GM18870 (cell line): ENCODE measurements around the gene EVA1C.
"Not testable (repeated sequence)": the region's sequence is repeated elsewhere in the genome, so short reads cannot be mapped to it uniquely, and the experiment has no call there.

Experiments used
- ATAC-seq: cut with Tn5 transposase; IDR thresholded peaks from one replicate; pipeline ENCODE4 v1.9.1; 2021; ENCODE audit warnings: moderate library complexity; ENCODE audit not compliant: unreplicated experiment

The EVA1C gene, protein sequence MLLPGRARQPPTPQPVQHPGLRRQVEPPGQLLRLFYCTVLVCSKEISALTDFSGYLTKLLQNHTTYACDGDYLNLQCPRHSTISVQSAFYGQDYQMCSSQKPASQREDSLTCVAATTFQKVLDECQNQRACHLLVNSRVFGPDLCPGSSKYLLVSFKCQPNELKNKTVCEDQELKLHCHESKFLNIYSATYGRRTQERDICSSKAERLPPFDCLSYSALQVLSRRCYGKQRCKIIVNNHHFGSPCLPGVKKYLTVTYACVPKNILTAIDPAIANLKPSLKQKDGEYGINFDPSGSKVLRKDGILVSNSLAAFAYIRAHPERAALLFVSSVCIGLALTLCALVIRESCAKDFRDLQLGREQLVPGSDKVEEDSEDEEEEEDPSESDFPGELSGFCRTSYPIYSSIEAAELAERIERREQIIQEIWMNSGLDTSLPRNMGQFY

DNA sequence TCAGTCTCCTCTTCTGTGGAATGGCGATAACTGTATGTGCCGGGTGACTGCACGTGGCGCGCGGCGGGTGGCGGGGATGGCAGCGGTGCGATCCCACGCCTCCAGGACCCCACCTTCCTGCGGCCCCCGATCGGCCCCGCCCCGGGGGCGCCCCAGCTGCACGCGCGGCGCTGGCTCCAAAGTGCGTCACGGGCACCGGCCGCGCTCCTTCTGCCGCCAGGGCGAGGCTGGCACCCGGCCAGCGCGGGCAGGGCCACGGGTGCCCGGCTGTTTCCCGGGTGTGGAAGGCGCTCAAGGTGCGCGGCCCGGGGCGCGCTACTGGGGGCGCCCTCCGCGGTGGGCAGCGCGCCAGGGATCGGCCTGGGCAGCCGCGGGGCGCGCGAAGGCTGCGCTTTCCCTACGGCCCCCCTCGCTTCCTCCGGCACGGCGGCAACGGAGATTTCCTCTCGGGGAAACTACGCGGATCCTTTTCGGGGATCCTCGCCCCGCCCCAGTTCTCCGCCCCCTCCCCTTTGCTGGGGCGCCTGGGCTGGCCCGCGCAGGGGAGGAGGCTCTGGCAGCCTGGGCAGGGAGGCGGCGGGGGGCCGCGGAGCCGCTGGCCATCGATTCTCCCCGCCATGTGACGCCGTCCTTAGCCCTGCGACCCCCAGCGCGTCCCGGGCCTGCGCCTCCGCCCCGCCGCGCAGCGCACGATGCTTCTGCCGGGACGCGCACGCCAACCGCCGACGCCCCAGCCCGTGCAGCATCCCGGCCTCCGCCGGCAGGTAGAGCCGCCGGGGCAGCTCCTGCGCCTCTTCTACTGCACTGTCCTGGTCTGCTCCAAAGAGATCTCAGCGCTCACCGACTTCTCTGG, at the start of gene EVA1C:
TSS of gene EVA1C (plus strand) at position 545 of the 853 bp plus-strand sequence. CDS start at position 693, 148 bp downstream.
- ATAC-seq, result no peak

DNA sequence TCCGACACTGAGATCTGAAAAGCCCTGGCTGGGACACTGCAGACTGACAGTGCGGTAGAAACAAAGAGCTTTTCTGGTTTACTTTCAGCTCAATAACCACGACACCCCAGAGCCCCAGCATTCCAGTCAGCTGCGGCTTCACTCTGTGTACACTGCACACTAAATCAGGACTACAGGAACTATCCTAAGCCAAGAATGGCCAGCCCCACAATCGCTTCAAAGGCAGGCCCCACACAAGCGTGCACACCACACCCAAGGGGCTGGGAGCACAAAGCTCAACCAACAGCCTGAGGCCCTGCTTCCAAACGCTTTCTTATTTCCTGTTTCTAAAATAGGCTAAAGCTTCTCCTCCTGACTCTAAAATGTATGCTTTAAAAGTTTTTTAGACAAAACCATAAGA, 48.1 kb upstream of the EVA1C start:
- ATAC-seq, result no peak

DNA sequence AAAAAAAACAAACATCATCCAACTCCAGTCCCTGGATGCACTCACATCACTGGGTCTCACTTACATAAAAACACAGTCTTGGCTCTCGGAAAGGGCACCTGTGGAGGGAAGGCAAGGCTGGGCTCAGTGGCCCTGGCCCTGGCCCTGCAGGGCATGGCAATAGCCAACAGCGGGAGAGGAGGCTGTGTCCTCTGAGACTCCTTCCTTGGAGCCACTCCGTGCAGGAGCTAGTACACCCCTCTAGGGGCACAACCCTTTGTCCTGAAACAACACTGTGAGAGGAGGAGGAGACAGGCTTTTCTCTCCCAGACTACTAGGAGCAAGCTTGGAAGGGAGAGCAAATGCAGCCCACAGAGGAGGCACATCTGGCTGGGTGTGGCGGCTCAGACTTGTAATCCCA, 47.7 kb upstream of the EVA1C start:
- ATAC-seq, result no peak

DNA sequence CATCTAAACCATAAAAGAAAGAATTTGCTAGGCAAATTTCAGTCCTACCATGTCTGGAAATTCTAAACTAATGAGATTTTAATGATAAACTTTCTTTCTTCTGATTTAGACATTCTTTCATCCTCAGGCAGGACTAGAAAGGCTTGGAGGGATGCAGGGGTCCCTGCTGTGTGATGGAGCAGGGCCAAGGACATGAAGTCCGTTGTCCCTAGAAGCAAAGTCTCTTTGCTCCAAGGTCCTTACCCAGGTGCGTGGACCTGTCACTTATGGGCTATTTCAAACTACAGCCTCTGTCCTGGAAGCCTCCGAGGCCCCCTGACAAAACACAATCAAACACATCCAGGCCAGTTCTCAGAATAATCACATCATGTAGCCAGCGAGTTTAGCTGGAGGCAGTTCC, 46.3 kb upstream of the EVA1C start:
- no peak for ATAC-seq

DNA sequence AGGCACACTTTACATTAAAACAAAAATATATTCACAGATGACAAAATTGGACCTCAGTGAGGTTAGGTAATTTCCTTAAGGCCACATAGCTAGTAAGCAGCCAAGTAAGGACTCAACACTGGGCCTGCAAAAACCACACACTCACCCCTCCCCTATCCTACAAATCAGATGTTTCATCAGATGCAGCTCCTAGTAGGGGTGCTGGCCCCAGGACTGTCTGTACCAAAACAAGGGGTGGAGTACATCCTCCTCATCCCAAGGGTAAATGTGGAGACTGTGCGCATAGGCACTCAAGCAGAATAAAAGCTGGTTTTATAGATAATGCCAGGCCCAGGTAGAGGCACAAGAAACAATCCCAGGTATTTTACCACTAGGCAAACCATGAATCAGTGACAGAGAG, 45.3 kb upstream of the EVA1C start:
- ATAC-seq, result no peak

DNA sequence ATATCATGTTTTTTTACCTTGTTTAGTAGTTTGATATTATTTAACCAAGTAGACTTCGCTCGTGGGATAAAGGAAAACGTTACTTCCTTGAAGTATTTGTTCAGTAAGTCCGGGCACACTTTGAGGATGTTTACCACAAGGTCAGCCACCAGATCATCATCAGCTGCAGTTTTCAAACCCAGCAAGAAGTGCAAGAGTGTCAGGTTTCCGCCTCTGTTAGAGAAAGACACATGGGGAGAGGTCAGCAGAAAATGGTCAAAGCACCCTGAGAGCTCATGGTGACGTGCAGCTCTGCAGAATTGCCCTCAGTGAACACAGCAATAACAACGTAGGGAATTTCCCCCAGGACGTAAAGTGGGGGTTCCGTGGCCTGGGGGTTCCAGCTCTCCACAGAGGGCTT, 44.1 kb upstream of the EVA1C start:
- no peak for ATAC-seq

DNA sequence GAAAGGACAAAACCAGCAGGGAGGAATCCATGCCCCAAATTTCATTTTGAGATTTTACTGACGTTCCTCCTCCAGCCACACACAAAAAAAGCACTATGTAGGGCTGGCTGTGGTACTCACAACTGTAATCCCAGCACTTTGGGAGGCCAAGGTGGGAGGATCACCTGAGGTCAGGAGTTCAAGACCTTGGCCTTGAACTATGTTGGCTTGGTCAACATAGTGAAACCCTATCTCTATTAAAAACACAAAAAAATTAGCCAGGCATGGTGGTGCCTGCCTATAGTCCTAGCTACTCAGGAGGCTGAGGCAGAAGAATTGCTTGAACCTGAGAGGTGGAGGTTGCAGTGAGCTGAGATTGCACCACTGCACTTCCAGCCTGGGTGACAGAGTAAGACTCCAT, 43.5 kb upstream of the EVA1C start:
- not testable (repeated sequence) for ATAC-seq

DNA sequence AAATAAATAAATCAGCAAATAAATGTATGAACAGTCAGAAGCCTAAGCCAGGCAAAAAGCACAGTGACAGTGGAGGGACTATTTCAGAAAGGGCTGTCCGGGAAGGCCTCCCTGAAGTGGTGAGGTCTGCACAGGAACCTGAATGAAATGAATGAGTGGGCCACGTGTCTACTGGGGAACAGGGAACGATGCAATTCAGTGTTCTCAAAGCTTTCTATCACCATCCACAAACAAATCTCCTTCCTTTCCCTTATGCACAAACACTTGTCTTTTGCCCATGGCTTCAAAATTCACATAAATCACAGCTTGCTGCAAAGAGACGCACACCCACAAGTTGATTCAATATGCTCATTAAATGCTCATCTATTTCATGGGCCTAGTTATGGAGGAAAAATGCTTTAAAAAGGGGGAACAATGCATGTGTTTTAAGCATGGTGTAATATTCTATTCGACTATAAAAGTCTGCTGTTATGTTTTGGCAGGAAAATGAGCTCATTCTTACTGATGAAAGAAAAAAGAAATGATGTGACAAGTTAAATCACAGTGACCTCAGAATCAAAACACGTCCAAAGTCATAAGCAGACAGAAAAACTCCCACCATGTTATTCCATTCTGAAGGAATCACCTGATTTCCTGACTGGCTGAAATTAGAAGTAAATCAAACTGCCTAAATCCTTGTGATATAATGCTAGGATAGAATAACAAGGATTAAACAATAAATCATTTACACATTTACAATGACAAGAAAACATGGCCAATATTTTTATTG, 41.3 kb upstream of the EVA1C start:
- ATAC-seq, result no peak

DNA sequence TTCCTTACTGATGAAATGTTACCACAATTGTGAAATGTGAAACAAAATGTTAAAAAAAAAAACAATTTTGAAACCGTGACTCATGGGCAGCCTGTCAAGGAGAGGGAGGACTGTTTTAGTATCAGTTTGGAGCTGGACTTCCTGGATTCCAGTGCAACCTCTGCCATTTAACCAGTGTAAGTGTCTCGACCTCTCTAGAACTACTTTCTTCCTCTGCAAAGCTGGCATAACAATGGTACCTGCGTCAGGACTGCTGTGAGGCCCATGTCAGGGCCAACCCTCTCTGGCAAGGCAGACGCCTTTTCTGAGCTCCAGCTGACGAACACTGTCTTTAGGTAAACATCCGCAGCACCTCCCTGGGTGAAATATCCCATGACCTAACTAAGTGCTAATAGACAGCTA, 40.6 kb upstream of the EVA1C start:
- ATAC-seq, result no peak

DNA sequence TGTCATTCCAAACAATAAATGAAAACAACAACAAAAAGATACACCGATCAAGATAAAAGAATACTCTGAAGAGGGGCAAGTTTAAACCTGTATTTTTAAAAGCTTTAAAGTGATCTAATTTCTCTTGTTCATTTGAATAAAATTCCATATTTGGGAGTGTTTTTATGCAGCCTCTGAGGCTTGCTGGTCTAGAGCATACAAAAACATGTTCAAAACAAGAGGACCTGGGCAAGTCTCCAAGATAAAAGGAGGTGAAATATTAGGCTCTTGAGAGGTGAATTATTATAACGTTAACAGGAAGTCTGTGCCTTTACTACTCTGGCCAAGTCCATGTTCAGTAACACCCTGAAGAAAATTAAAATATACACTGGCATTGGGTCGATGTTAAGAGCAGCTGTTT, 39.8 kb upstream of the EVA1C start:
- ATAC-seq, result no peak

DNA sequence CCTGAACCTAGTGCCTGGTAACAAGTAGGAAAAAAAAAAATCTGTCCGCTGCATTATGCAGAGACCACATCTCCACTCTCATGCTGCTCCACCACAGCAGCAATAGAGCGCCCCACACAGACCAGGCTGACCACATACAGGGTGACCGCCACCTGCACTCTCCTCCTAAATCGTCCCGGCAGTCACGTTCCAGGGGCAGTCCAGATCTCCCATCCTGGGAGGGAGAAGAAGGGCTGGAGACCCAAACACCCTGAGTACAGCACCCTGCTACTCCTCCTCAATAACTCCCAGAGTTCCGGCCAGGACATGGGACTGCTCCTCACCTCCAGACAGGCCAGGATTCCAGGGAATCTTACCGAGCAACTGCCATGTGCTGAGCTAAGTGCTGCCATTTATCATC, 35.0 kb upstream of the EVA1C start:
- ATAC-seq, result no peak

DNA sequence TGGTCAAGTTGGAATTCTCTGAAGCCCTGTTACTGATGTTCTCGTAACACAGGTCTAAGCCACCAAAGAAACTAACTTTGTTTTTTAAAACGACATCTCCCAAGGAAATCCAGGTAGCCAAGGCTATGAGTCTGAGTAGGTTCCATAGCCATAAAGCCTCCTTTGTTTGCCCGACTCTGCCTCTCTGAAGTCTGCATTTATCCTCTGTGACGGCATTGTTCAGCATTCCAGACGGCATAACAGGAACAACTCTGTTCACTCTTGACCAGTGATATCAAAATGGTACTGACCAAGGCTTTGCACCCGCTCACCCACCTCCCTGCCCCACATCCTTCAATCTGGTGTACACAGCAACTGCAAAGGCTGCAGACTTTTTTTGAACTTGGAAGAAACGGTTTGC, 34.5 kb upstream of the EVA1C start:
- ATAC-seq, result no peak

DNA sequence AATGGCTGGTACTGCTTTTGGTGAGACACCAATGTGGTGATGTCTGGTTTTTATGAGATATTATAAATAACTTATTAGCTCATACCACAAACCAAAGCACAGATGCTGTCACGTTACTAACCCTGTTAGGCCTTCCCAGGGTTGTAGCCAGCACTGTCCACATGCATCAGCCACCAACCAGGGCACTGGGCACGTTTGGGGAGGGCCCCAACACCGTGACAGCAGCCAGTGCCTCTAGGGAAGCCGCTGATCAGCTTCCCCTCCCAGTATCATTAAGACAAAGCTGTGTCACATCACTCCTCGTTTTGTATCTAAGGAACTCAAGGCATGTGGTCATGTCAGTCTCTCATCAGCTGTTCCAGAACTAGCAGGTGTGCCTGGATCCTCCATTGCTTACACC, 33.5 kb upstream of the EVA1C start:
- ATAC-seq, result no peak

DNA sequence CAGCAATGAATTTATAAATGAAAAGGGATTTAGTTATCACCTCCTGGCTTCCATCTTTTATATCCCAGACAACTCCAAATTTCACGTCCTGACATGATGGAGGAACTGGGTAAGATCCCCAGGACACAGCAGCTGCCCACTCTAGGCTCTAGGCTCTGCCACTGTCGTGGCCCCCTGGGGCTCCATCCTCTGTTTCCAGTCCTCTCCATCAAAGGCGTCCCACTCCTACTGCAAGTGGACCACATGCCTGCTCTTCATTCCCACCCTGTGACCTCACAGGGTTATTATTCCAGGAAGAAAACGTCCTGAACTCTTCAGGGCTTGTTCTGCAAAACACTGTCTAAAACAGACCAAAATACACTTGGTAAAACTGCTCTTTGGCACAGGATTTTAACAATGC, 31.6 kb upstream of the EVA1C start:
- ATAC-seq, result no peak

DNA sequence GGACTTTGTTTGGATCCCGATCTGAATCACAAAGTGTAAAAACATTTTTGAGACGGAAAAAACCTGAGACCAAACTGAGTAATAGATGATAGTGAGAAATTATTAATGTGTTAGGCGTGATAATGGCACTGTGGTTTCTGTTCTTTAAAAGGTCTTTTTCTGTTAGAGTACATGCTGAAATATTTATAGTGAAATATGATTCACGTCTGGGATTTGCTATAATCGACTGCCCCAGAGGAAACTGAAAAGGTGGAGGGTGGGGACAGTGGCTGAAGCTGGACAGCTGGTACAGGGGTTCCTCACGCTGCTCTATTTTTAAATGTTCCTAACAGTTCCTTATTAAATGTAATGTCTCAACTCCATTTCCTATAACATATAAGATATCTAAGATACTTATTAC, 30.9 kb upstream of the EVA1C start:
- no peak for ATAC-seq

DNA sequence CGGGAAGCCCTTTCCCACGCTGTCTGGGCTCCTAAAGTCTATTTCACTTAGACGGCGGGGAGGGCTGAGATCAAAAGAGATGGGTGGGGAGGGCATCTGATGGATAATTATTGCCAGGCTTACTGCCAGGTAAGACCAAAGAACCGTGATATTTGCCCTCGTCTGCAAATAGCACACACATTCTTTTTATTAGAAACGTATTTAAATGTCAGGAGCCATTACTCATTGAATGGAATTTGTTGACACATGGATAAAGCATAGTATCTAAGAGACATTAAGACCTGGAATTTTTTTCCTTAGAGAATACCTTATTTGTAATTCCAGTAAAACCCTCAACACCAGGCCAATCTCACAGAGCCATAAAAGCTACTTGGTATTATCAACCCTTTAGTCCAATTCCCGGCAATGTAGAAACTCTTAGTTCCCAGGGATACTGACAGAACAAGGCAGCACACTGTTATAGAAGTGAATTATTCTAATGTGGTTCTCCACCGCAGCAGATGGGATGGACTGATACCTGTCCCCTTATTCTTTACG, 30.3 kb upstream of the EVA1C start:
- no peak for ATAC-seq

DNA sequence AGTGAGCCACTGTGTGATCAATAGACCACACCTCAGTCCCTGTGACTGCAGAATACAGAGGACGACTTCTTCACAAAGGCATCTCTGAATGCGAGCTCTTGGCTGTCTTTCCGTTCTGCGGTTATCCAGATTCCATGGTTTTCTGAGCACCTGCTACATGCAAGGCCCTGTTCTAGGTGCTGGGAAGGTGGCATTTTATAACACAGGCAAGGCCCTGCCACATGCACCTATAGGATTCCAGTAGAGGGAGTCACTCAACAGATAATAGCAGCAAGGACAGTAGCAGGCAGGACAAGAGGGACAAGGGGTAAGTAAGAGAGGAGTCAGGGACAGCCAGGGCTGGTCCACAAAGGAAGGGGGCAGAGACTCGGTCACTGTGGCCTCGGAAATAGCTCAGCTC, 28.7 kb upstream of the EVA1C start:
- ATAC-seq, result no peak

DNA sequence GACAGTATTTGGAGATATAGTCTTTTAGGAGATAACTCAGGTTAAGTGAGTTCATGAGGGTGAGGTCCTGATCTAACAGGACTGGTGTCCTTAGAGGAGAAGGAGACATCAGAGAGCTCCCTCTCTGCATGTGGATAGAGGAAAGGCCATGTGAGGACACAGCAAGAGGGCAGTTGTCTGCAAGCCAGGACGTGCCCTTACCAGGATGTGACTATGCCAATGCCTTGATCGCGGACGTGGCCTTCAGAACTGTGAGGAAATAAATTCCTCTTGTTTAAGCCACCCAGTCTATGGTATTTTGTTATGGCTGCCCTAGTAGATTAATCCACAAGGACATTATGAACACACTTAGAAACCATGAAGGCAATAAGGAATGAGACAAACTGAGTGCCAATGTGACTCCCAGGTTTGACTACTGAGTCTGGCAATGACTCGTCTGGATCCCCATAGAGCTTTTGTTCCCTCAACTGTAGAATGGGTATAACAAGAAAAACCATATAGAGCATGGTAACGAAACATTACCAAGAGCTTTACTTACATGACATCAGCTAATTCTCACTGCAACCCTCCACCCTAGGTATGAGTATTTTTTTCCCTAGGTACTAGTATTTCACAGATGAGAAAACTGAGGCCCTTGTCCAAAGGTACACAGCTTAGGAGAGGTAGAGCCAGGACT, 26.2 kb upstream of the EVA1C start:
- ATAC-seq, result no peak

DNA sequence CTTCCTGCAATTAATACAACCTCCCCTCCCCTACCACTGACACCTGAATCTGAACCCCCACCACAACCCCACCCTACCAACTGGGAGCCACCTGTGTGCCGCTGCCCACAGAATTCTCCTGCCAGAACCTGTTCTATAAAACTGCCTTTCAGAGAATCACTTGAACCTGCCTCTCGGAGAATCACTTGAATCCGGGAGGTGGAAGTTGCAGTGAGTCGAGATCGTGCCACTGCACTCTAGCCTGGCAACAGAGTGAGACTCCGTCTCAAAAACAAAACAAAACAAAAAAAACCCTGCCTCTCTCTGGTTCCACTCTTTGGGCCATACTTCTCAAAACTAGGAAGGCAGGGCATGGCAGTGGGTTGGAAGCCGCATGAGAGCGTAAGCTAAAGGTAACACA, 25.4 kb upstream of the EVA1C start:
- ATAC-seq, result no peak

DNA sequence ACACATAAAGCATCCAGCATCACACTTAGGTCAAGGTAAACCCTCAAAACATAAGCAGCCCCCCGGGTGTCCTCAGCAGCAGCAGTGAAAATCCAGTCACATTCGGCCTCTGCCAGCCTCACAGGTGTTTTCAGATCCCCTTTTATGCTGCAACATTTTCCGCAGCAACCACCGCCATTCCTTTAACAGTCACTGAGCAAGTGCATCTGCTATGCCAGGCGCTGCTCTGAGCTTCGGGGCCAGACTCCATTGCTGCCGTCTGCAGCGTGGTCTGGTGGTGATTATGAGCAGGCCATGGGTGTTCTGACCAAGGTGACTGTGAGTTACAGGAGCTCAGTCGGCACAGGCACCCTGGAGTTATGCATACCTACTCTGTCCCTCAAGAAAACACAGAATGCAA, 24.2 kb upstream of the EVA1C start:
- ATAC-seq, result no peak
